IMR-90 (cell line): ENCODE data around the gene TMEM209.

Experiments
- CTCF ChIP-seq: conservative IDR thresholded peaks from 2 replicates; pipeline ENCODE4 v1.5.1; 2012; ENCODE audit warnings: mild to moderate bottlenecking, low read depth, low read length, improper control_type of control experiment
- POLR2A ChIP-seq: IDR thresholded peaks from 2 replicates; pipeline ENCODE4 v1.6.1; 2012; ENCODE audit warnings: mild to moderate bottlenecking, low read depth, low read length
- RAD21 ChIP-seq: IDR thresholded peaks from 2 replicates; pipeline ENCODE4 v1.6.1; 2012; ENCODE audit warnings: low read length, improper control_type of control experiment
- TF ChIP-seq, protein P1 (sequence below): fragments of 150-350 bp; IDR thresholded peaks from 2 replicates; pipeline ENCODE4 v1.6.1; 2016; ENCODE audit warnings: low read depth, mild to moderate bottlenecking, low read length, moderate library complexity, borderline replicate concordance

GRCh38 chr7:130227883-130228575, 22.8 kb upstream of the TMEM209 start:
- no peak for TF ChIP-seq POLR2A
- TF ChIP-seq CTCF, result no peak
- TF ChIP-seq RAD21, result no peak
- TF ChIP-seq, protein P1, sequence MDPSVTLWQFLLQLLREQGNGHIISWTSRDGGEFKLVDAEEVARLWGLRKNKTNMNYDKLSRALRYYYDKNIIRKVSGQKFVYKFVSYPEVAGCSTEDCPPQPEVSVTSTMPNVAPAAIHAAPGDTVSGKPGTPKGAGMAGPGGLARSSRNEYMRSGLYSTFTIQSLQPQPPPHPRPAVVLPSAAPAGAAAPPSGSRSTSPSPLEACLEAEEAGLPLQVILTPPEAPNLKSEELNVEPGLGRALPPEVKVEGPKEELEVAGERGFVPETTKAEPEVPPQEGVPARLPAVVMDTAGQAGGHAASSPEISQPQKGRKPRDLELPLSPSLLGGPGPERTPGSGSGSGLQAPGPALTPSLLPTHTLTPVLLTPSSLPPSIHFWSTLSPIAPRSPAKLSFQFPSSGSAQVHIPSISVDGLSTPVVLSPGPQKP, result no peak
